OCI-LY3 (cell line): ENCODE measurements around the gene LINS1.

ENCODE experiments used
- CTCF ChIP-seq: fragments of 200-600, 300-600 bp; sonication (generic); IDR thresholded peaks from 2 replicates; pipeline ENCODE4 v1.5.1; 2014; ENCODE audit warnings: antibody characterized with exemption, low read length, low read depth
- EZH2phosphoT487 ChIP-seq: fragments of 200-600 bp; shearing (Covaris generic); IDR thresholded peaks from 2 replicates; pipeline ENCODE4 v1.6.1; 2018; ENCODE audit warnings: antibody characterized with exemption, mixed run types, low read depth

GRCh38 chr15:100595964-100596363, 6.0 kb downstream of the LINS1 start:
- TF ChIP-seq CTCF: no peak
- TF ChIP-seq EZH2phosphoT487: no peak
